GM23338 (cell line): ENCODE measurements around the gene DHX38. TPM values are rescaled to one million over a fixed set of nuclear protein-coding genes. Genes with fewer than 3 reads are reported as not detected.

ENCODE experiments used
- ATAC-seq: fragments of 200-7000 bp; cut with Tn5 transposase; 3 replicates; pipeline ENCODE4 v1.9.1; 2020
- DNase-seq: peaks from one replicate; pipeline ENCODE4 v3.0.0-alpha.2; 2015; ENCODE audit warnings: low spot score
- H2AFZ ChIP-seq: fragments of 200-600 bp; sonication (generic); 2 replicates; pipeline ENCODE4 v1.8.0; 2016; ENCODE audit warnings: antibody characterized with exemption, mild to moderate bottlenecking, moderate library complexity
- H3F3A ChIP-seq: fragments of 200-600 bp; sonication (generic); replicated peaks from 2 replicates; pipeline ENCODE4 v1.8.0; 2017; ENCODE audit warnings: antibody characterized with exemption, mixed run types, low read depth
- H3K27ac ChIP-seq: fragments of 200-600 bp; sonication (generic); 2 replicates; pipeline ENCODE4 v1.6.1; 2016; ENCODE audit warnings: low read depth
- H3K27me3 ChIP-seq: fragments of 200-600 bp; sonication (generic); 2 replicates; pipeline ENCODE4 v1.8.0; 2016; ENCODE audit warnings: mild to moderate bottlenecking, mixed run types, moderate library complexity; ENCODE audit not compliant: insufficient read depth
- H3K36me3 ChIP-seq: fragments of 200-600 bp; sonication (generic); 2 replicates; pipeline ENCODE4 v1.8.0; 2016; ENCODE audit warnings: mild to moderate bottlenecking; ENCODE audit not compliant: insufficient read depth
- H3K4me1 ChIP-seq: fragments of 200-600 bp; sonication (generic); 2 replicates; pipeline ENCODE4 v1.8.0; 2016; ENCODE audit warnings: mild to moderate bottlenecking, moderate library complexity; ENCODE audit not compliant: insufficient read depth
- H3K4me2 ChIP-seq: fragments of 200-600 bp; sonication (generic); 2 replicates; pipeline ENCODE4 v1.7.1; 2017; ENCODE audit warnings: mixed run types
- H3K4me3 ChIP-seq: fragments of 200-600 bp; sonication (generic); 2 replicates; pipeline ENCODE4 v1.6.1; 2016; ENCODE audit warnings: mixed run types
- H3K79me2 ChIP-seq: fragments of 200-600 bp; sonication (generic); replicated peaks from 2 replicates; pipeline ENCODE4 v1.8.0; 2017; ENCODE audit warnings: mild to moderate bottlenecking; ENCODE audit not compliant: insufficient read depth
- H3K9me2 ChIP-seq: fragments of 200-600 bp; sonication (generic); 2 replicates; pipeline ENCODE4 v1.8.0; 2017; ENCODE audit not compliant: insufficient read depth
- H4K20me1 ChIP-seq: fragments of 200-600 bp; sonication (generic); replicated peaks from 2 replicates; pipeline ENCODE4 v1.8.0; 2017; ENCODE audit warnings: mild to moderate bottlenecking; ENCODE audit not compliant: insufficient read depth
- H3K27ac Mint-ChIP-seq: 2 replicates; pipeline ENCODE4 v1.8.0; 2020; ENCODE audit warnings: inconsistent platforms, mild to moderate bottlenecking, moderate library complexity, mixed read lengths
- H3K27me3 Mint-ChIP-seq: 3 replicates; pipeline ENCODE4 v1.8.0; 2022; ENCODE audit warnings: low read depth, mild to moderate bottlenecking, moderate library complexity, mixed read lengths, inconsistent platforms; ENCODE audit not compliant: insufficient read depth, poor library complexity
- H3K36me3 Mint-ChIP-seq: 3 replicates; pipeline ENCODE4 v1.8.0; 2021; ENCODE audit warnings: low read depth, mild to moderate bottlenecking, inconsistent platforms, moderate library complexity, mixed read lengths
- H3K4me1 Mint-ChIP-seq: 3 replicates; pipeline ENCODE4 v1.8.0; 2020; ENCODE audit warnings: mild to moderate bottlenecking, inconsistent platforms, mixed read lengths
- H3K4me3 Mint-ChIP-seq: 3 replicates; pipeline ENCODE4 v1.8.0; 2021; ENCODE audit warnings: moderate library complexity, mild to moderate bottlenecking, inconsistent platforms, mixed read lengths
- H3K9me3 Mint-ChIP-seq: 3 replicates; pipeline ENCODE4 v1.8.0; 2020; ENCODE audit warnings: moderate library complexity, mild to moderate bottlenecking, inconsistent platforms, mixed read lengths
- CREB1 ChIP-seq: fragments of 250-450 bp; sonication (Bioruptor Pico); IDR thresholded peaks from 2 replicates; pipeline ENCODE4 v1.5.0; 2020; ENCODE audit warnings: low read depth, mild to moderate bottlenecking, moderate library complexity
- ETS1 ChIP-seq: IDR thresholded peaks from 2 replicates; pipeline ENCODE4 v1.6.1; 2016; ENCODE audit warnings: antibody characterized with exemption
- EZH2phosphoT487 ChIP-seq: fragments of 200-600 bp; sonication (generic); IDR thresholded peaks from one replicate; pipeline ENCODE4 v1.8.1; 2018; ENCODE audit warnings: antibody characterized with exemption; ENCODE audit not compliant: unreplicated experiment
- REST ChIP-seq: IDR thresholded peaks from one replicate; pipeline ENCODE4 v1.6.1; 2018; ENCODE audit warnings: antibody characterized with exemption; ENCODE audit not compliant: unreplicated experiment
- STAT1 ChIP-seq: IDR thresholded peaks from one replicate; pipeline ENCODE4 v1.6.1; 2016; ENCODE audit warnings: antibody characterized with exemption; ENCODE audit not compliant: unreplicated experiment
- ZNF331 ChIP-seq: fragments of 250-450 bp; sonication (Bioruptor Pico); IDR thresholded peaks from 2 replicates; pipeline ENCODE4 v1.5.0; 2020; ENCODE audit warnings: low read depth, mild to moderate bottlenecking, moderate library complexity
- polyA plus RNA-seq: library from polyadenylated mRNA; unstranded; fragments of >200 nt; fragmentation: Nextera tagmentation; extraction: Ambion mirVana; gene quantifications from 2 replicates; pipeline ENCODE4 v1.2.1, GENCODE V29; 2016
- total RNA-seq: library from RNA; depleted of rRNA; stranded (reverse); fragments of >200 nt; shearing (Covaris generic); gene quantifications from 2 replicates; pipeline ENCODE4 v1.2.3, GENCODE V29; 2014
- TF ChIP-seq, protein P1 (sequence below), 2 experiments: fragments of 200-600 bp in 1 of 2; sonication (generic) in 1 of 2; conservative IDR thresholded peaks; 2 replicates each; pipeline versions ENCODE4 v1.5.1 to v1.6.1; 2016 to 2017; ENCODE audit warnings: antibody characterized with exemption in 2 of 2, low read depth in 2 of 2, mild to moderate bottlenecking in 2 of 2, moderate library complexity in 1 of 2
- TF ChIP-seq, protein P2 (sequence below): fragments of 250-450 bp; sonication (Bioruptor Pico); IDR thresholded peaks from 2 replicates; pipeline ENCODE4 v1.5.0; 2020; ENCODE audit warnings: mild to moderate bottlenecking, moderate library complexity

DHX38 gene
- total and polyA plus RNA-seq, 2 experiments from 2014 or later: 31.4 to 46.4 TPM

- H3K27me3 ChIP-seq: no peaks in the 10 kb centered on the region
- H3K27me3 Mint-ChIP-seq: peaks cover 4% of the 10 kb centered on the region
- no peak overlapping the region for H3K4me3 Mint-ChIP-seq
- no peaks in the 10 kb centered on the region for H3F3A ChIP-seq
- no peaks in the 10 kb centered on the region for H3K9me2 ChIP-seq
- ATAC-seq (no peak), DNase-seq (no peak)
- no peaks in the 10 kb centered on the region for H3K79me2 ChIP-seq
- H3K4me3 ChIP-seq: no peak overlapping the region
- H3K4me1 Mint-ChIP-seq: peaks cover 5% of the 10 kb centered on the region; the same call in 2 of the 3 replicates
- no peaks in the 10 kb centered on the region for H3K36me3 Mint-ChIP-seq
- no peaks in the 10 kb centered on the region for H3K36me3 ChIP-seq
- H2AFZ ChIP-seq: no peak overlapping the region
- no peak overlapping the region for H3K27ac Mint-ChIP-seq
- H3K27ac ChIP-seq: no peak overlapping the region
- TF ChIP-seq, protein P1, sequence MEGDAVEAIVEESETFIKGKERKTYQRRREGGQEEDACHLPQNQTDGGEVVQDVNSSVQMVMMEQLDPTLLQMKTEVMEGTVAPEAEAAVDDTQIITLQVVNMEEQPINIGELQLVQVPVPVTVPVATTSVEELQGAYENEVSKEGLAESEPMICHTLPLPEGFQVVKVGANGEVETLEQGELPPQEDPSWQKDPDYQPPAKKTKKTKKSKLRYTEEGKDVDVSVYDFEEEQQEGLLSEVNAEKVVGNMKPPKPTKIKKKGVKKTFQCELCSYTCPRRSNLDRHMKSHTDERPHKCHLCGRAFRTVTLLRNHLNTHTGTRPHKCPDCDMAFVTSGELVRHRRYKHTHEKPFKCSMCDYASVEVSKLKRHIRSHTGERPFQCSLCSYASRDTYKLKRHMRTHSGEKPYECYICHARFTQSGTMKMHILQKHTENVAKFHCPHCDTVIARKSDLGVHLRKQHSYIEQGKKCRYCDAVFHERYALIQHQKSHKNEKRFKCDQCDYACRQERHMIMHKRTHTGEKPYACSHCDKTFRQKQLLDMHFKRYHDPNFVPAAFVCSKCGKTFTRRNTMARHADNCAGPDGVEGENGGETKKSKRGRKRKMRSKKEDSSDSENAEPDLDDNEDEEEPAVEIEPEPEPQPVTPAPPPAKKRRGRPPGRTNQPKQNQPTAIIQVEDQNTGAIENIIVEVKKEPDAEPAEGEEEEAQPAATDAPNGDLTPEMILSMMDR (conservative IDR thresholded peaks at IDR 0.05; ENCODE audit: low read depth in 2 of 2): no peak
- TF ChIP-seq, protein P2, sequence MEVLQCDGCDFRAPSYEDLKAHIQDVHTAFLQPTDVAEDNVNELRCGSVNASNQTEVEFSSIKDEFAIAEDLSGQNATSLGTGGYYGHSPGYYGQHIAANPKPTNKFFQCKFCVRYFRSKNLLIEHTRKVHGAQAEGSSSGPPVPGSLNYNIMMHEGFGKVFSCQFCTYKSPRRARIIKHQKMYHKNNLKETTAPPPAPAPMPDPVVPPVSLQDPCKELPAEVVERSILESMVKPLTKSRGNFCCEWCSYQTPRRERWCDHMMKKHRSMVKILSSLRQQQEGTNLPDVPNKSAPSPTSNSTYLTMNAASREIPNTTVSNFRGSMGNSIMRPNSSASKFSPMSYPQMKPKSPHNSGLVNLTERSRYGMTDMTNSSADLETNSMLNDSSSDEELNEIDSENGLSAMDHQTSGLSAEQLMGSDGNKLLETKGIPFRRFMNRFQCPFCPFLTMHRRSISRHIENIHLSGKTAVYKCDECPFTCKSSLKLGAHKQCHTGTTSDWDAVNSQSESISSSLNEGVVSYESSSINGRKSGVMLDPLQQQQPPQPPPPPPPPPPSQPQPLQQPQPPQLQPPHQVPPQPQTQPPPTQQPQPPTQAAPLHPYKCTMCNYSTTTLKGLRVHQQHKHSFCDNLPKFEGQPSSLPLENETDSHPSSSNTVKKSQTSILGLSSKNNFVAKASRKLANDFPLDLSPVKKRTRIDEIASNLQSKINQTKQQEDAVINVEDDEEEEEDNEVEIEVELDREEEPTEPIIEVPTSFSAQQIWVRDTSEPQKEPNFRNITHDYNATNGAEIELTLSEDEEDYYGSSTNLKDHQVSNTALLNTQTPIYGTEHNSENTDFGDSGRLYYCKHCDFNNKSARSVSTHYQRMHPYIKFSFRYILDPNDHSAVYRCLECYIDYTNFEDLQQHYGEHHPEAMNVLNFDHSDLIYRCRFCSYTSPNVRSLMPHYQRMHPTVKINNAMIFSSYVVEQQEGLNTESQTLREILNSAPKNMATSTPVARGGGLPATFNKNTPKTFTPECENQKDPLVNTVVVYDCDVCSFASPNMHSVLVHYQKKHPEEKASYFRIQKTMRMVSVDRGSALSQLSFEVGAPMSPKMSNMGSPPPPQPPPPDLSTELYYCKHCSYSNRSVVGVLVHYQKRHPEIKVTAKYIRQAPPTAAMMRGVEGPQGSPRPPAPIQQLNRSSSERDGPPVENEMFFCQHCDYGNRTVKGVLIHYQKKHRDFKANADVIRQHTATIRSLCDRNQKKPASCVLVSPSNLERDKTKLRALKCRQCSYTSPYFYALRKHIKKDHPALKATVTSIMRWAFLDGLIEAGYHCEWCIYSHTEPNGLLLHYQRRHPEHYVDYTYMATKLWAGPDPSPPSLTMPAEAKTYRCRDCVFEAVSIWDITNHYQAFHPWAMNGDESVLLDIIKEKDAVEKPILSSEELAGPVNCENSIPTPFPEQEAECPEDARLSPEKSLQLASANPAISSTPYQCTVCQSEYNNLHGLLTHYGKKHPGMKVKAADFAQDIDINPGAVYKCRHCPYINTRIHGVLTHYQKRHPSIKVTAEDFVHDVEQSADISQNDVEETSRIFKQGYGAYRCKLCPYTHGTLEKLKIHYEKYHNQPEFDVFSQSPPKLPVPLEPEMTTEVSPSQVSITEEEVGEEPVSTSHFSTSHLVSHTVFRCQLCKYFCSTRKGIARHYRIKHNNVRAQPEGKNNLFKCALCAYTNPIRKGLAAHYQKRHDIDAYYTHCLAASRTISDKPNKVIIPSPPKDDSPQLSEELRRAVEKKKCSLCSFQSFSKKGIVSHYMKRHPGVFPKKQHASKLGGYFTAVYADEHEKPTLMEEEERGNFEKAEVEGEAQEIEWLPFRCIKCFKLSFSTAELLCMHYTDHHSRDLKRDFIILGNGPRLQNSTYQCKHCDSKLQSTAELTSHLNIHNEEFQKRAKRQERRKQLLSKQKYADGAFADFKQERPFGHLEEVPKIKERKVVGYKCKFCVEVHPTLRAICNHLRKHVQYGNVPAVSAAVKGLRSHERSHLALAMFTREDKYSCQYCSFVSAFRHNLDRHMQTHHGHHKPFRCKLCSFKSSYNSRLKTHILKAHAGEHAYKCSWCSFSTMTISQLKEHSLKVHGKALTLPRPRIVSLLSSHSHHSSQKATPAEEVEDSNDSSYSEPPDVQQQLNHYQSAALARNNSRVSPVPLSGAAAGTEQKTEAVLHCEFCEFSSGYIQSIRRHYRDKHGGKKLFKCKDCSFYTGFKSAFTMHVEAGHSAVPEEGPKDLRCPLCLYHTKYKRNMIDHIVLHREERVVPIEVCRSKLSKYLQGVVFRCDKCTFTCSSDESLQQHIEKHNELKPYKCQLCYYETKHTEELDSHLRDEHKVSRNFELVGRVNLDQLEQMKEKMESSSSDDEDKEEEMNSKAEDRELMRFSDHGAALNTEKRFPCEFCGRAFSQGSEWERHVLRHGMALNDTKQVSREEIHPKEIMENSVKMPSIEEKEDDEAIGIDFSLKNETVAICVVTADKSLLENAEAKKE: no peak
- TF ChIP-seq ETS1 (no peak), REST (no peak), EZH2phosphoT487 (no peak), STAT1 (no peak), ZNF331 (CRISPR knock-in tag) (no peak), CREB1 (CRISPR knock-in tag) (no peak)
- no peak overlapping the region for H3K4me2 ChIP-seq
- H3K4me1 ChIP-seq: no peaks in the 10 kb centered on the region
- H3K9me3 Mint-ChIP-seq: no peaks in the 10 kb centered on the region
- no peaks in the 10 kb centered on the region for H4K20me1 ChIP-seq
Measured at GRCh38 chr16:72138064-72138572, 44.5 kb downstream of the DHX38 start.
